GM21786 (cell line): ENCODE measurements around the gene GPC6.

Experiments
- ATAC-seq: cut with Tn5 transposase; IDR thresholded peaks from one replicate; pipeline ENCODE4 v1.9.1; 2021; ENCODE audit not compliant: unreplicated experiment

The GPC6 gene

GRCh38 chr13:93496985-93497673, 270.5 kb downstream of the GPC6 start:
- no peak for ATAC-seq

- ATAC-seq: no peak
Observed at GRCh38 chr13:93499991-93500390, 273.4 kb downstream of the GPC6 start.

- ATAC-seq: no peak
Observed at GRCh38 chr13:93502071-93502470, 275.5 kb downstream of the GPC6 start.

GRCh38 chr13:93502987-93503615, 276.5 kb downstream of the GPC6 start:
- ATAC-seq: no peak

- no peak for ATAC-seq
Observed at GRCh38 chr13:93505104-93505952, 278.7 kb downstream of the GPC6 start.

GRCh38 chr13:93511011-93511410, 284.4 kb downstream of the GPC6 start:
- ATAC-seq: no peak

- no peak for ATAC-seq
Observed at GRCh38 chr13:93515267-93515666, 288.7 kb downstream of the GPC6 start.

GRCh38 chr13:93517658-93518057, 291.1 kb downstream of the GPC6 start:
- no peak for ATAC-seq

GRCh38 chr13:93521307-93521706, 294.7 kb downstream of the GPC6 start:
- no peak for ATAC-seq

- ATAC-seq: no peak
Observed at GRCh38 chr13:93522501-93522900, 295.9 kb downstream of the GPC6 start.

- no peak for ATAC-seq
Observed at GRCh38 chr13:93525087-93525486, 298.5 kb downstream of the GPC6 start.

GRCh38 chr13:93527748-93528297, 301.2 kb downstream of the GPC6 start:
- ATAC-seq: no peak

GRCh38 chr13:93529961-93530360, 303.4 kb downstream of the GPC6 start:
- ATAC-seq: no peak

- no peak for ATAC-seq
Observed at GRCh38 chr13:93534181-93534700, 307.6 kb downstream of the GPC6 start.

- ATAC-seq: no peak
Observed at GRCh38 chr13:93535251-93535650, 308.6 kb downstream of the GPC6 start.

GRCh38 chr13:93539914-93540313, 313.3 kb downstream of the GPC6 start:
- ATAC-seq: no peak

- ATAC-seq: no peak
Observed at GRCh38 chr13:93547886-93548285, 321.3 kb downstream of the GPC6 start.

GRCh38 chr13:93549326-93550005, 322.9 kb downstream of the GPC6 start:
- no peak for ATAC-seq

- no peak for ATAC-seq
Observed at GRCh38 chr13:93550236-93550635, 323.6 kb downstream of the GPC6 start.

- ATAC-seq: no peak
Observed at GRCh38 chr13:93552596-93552995, 326.0 kb downstream of the GPC6 start.

- ATAC-seq: no peak
Observed at GRCh38 chr13:93554514-93554913, 327.9 kb downstream of the GPC6 start.
